NCI-H2227 (cell line): ENCODE measurements around the gene CXCL1.
"Not testable (repeated sequence)": the region's sequence is repeated elsewhere in the genome, so short reads cannot be mapped to it uniquely, and the experiment has no call there.

Source experiments
- DNase-seq: peaks from one replicate; lab custom pipeline; 2025; ENCODE audit not compliant: unreplicated experiment; lab: John Stamatoyannopoulos, UW

The CXCL1 gene

GRCh38 chr4:73874386-73874785, 5.2 kb downstream of the CXCL1 start:
- DNase-seq: no peak

GRCh38 chr4:73875401-73875800, 6.2 kb downstream of the CXCL1 start:
- no peak for DNase-seq

- no peak for DNase-seq
Measured at GRCh38 chr4:73883306-73883705, 14.1 kb downstream of the CXCL1 start.

GRCh38 chr4:73885574-73886267, 16.5 kb downstream of the CXCL1 start:
- no peak for DNase-seq

- DNase-seq: no peak
Measured at GRCh38 chr4:73891326-73891725, 22.1 kb downstream of the CXCL1 start.

GRCh38 chr4:73891739-73892405, 22.7 kb downstream of the CXCL1 start:
- no peak for DNase-seq

- no peak for DNase-seq
Measured at GRCh38 chr4:73892966-73893365, 23.8 kb downstream of the CXCL1 start.

GRCh38 chr4:73894001-73894400, 24.8 kb downstream of the CXCL1 start:
- DNase-seq: no peak

- DNase-seq: no peak
Measured at GRCh38 chr4:73895201-73896175, 26.3 kb downstream of the CXCL1 start.

GRCh38 chr4:73896416-73896815, 27.2 kb downstream of the CXCL1 start:
- no peak for DNase-seq

- no peak for DNase-seq
Measured at GRCh38 chr4:73897380-73898136, 28.4 kb downstream of the CXCL1 start.

- DNase-seq: not testable (repeated sequence)
Measured at GRCh38 chr4:73899338-73899737, 30.1 kb downstream of the CXCL1 start.

- no peak for DNase-seq
Measured at GRCh38 chr4:73901031-73901430, 31.8 kb downstream of the CXCL1 start.

GRCh38 chr4:73902038-73902637, 32.9 kb downstream of the CXCL1 start:
- no peak for DNase-seq

GRCh38 chr4:73902817-73903547, 33.8 kb downstream of the CXCL1 start:
- DNase-seq: no peak

GRCh38 chr4:73904491-73904890, 35.3 kb downstream of the CXCL1 start:
- DNase-seq: no peak

GRCh38 chr4:73908965-73909364, 39.8 kb downstream of the CXCL1 start:
- DNase-seq: no peak

GRCh38 chr4:73911746-73912145, 42.6 kb downstream of the CXCL1 start:
- DNase-seq: no peak

- DNase-seq: no peak
Measured at GRCh38 chr4:73912191-73912590, 43.0 kb downstream of the CXCL1 start.

- no peak for DNase-seq
Measured at GRCh38 chr4:73914071-73914470, 44.9 kb downstream of the CXCL1 start.
